ENCODE data around the gene NSUN7.

NSUN7 gene

DNA sequence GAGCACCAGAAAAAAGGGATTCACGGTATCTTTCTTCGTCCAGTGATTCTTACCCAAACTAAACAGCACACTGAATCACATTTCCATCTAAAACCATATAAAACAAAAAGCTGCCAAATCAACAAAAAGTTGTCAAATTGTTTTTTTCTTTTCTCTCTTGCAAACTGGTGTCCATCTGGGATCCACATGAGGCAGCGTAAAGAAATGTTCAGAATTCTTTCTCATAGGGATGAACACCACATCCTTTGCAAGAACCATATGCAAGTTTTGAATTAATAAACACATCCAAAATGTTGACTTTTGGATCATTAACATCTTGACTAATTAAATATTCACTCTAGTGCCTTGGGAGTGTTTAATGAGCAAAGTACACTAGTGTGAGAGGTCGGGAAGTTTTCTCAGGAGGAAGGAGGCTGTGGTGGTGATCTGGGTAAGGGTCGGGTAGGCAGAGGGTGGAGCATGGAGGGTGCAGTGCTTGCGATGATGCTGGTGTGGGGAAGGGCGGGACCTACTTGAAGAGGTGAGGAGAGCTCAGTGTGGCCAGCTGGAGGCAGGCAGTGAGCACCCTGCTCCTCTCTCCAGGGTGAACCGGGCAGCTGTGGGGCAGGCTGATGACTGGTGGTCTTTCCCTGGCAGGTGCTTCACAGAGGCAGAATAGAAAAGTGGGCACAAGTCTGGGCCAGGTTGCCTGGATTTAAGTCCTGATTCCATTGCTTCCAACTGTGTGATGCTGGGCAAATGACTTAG is 72.8 kb downstream of the NSUN7 start:
- DNase-seq: no peak

DNA sequence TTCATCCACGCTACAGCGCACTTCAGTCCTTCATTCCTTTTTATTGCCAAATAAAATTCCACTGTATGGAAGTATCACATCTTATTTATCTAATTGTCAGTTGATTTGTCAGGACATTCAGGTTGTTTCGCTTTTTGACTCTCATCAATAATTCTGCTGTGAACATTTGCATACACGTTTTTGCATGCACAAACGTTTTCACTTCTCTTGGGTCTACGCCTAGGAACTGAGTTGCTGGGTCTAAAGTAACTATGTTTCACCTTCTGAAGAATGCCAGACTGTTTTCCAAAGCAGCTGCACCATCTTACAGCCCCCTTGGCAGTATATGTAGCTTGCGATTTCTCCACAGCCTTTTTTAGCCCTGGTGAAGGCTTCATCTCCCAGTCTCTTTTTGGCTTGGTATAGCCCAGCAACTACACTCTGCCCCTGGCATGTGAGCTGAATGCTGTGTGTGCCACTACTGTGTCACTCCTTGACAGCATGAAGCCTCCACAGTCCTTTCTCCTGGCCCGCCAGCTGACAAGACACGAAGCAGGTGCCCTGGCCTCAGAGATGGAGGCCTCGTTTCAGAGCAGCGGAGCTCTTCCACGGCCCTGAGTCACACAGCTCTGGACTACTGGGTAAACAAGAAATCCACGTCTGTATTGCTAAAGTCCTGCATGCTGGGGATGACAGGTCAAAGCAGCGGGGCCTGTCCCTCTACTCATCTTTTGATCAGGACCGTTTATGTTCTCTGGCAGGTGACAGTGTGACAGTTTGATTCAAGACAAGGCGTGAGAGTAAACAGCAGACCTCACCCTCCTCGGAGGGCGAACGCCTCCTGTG is 75.5 kb downstream of the NSUN7 start:
- no peak for DNase-seq

DNA sequence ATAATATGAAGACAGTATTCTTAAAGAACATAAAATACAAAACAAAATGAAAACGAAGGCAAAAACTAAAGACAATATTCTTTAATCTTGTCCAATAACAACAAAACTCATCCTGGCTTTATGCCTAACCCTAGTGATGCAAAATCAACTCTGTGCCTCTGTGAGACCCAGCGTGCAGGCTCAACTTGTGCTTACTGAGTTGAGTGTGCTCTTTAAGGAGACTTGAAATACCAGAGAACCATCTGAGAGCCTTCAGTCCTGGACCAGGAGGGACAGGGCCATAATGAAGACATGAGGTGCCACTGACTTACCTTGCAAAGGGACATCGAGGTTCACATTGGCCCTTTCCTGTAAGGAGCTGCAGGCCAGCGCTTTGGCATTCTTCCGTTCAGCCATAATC is 77.1 kb downstream of the NSUN7 start:
- DNase-seq: no peak

DNA sequence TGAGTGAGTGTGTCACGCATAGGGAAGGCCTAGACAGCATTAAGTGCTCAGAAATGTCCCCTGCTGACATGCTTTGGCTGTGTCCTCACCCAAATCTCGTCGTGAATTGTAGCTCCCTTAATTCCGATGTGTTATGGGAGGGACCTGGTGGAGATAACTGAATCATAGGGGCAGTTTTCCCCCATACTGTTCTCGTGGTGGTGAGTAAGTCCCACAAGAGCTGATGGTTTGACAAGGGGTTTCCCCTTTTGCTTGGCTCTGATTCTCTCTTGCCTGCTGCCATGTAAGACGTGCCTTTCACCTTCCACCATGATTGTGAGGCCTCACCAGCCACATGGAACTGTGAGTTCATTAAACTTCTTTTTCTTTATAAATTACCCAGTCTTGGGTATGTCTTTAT is 78.0 kb downstream of the NSUN7 start:
- no peak for DNase-seq

DNA sequence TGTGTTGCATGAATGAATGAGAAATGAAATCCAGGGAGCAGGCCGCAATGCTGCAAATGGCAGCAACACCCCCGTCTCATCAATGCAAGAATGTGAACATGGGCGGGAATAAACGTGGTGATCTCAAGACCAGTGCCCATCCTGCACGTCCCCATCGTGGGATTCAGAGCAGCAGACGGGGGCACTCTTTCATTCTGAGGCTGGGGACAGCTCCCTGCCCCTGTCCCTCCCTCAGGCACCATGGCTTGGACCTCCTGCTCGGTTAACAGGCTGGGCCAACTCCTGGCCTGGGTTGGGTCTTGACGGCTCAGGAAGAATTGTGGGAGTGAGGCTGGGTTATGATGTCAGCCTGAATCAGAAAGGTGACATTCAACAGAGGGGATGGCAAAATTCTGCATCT is 78.9 kb downstream of the NSUN7 start:
- DNase-seq: no peak

DNA sequence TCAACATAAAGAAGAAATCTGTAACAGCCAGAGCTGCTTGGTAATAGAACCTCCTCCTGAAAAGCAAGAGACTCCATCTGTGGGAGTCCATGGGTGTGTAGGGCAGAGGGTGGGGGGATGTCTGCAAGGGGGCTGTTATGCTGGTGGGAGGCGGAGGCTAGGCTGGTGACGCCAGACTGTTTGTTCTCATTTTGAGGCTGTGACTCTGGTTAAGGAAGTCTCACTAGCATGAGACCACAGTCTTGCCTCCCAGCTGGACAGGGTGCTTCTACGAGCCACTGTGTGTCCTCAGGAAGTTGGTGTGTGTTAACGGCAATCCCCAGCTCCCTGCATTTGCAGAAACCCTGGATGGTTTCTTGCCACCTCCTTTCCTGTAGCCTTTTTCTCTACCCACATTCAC is 79.8 kb downstream of the NSUN7 start:
- no peak for DNase-seq

DNA sequence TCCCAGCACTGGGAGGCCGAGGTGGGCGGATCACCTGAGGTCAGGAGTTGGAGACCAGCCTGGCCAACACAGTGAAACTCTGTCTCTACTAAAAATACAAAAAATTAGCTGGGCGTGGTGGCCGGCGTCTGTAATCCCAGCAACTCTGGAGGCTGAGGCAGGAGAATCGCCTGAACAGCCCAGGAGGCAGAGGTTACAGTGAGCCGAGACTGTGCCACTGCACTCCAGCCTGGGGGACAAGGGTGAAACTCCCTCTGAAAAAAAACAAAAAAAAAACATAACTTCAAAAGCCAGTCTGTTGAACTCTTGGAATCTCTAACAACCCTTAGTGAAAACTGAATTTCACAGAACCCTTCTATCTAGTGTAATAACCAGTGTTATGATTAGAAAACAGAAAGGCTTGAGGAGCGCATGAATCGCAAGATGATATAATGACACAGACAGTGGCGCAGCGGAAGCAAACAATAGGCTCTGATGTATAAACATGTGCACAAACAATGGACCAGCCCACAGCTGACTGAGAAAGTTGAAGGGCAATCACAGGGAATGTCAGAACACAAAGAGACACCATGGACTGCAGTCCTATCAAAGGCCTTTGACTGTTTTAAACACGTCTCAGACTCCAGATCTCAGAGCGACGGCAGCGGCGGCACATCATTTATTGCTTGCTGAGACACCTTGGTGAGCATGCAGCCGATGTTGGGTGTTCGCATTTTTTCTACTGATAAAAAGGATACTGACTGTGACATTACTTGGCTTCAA is 81.6 kb downstream of the NSUN7 start:
- DNase-seq: no peak

DNA sequence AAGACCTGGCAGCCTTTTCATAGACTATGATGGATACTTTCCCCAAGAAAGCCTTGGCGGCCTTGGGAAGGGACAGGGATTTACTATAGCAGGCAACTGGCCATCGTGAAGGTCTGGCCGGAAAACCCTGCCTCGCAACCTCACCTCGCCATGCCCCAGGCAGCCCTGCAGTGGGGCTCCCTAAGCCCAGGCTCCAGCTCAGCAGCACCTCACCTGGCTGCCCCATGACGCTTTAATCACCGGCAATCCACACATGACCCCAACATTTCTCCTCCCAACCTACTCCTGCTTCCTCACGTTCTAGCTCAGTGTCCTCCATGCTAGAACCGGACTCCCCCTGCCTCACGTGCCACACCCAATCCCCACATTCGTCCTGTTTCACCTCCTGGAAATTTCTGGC is 82.4 kb downstream of the NSUN7 start:
- no peak for DNase-seq

DNA sequence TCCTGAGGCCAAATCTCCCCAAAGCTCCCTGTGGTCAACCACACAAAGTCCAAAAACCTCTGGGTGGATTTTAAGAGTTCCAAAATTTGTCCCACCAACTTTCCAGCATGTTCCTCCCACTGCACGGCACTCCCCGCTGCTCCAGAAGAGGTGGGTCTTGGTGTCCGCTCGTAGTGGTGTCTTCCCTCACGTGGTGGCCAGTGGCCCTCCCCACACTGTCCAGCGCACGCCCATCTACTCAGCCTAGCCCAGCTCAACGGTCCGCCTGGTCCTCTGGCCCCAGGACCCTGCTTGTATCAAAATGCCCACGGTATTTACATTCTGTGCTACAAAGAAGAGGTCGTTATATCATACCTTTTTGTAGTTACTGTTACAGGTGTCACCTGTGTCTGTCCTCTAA is 83.5 kb downstream of the NSUN7 start:
- no peak for DNase-seq

DNA sequence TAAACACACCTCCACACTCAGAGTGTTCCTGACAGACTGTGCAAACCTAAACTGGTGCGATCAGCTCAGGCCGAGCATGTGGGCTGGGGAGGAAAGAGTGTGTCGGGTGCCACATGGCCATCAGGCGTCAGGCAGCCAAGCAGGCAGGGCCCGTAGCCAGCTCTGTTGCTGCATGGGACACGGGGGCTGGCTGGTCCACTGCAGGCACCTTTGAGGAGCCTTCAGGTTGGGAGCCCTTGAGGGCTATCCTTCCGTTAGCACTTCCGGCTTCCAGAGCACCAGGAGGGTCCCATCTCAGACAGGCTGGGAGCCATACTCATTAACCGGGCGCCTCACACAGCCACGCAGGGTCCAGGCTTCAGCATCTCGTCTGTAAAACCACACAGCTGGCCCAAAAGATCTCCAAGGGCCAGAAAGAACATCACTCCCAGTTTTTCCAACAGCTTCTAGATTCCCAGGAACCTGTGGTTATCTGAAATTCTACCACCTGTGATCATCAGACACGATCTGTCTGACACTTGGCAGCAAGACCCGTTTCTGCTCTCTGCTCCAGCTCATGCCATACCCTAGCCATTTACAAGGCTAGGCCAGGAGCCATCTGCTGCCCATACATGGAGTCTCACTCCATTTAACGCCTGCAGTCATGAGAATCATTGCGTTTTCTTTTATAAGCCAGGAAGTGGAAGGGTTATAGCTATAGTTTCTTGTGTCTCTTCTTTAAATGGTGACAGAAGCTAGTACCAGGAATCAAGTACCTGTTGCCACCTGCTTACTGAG is 87.5 kb downstream of the NSUN7 start:
- DNase-seq: no peak

DNA sequence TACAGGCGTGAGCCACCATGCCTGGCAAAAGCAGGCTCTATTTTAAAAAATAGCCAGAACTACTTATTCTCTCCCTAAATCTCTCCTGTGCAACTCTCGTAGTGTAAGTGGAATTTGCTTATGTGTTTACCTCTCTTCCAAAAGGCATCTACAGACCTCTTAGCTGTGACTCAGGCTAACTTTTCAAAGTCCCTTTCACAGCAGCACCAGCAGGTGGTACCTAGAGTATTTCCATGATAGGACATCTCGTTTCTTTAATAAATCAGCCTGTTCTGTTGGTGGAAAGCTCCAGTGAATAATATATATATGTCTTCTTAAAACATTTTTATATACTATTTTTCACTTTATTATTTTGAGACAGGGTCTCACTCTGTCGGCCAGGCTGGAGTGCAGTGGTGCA is 89.0 kb downstream of the NSUN7 start:
- DNase-seq: no peak

DNA sequence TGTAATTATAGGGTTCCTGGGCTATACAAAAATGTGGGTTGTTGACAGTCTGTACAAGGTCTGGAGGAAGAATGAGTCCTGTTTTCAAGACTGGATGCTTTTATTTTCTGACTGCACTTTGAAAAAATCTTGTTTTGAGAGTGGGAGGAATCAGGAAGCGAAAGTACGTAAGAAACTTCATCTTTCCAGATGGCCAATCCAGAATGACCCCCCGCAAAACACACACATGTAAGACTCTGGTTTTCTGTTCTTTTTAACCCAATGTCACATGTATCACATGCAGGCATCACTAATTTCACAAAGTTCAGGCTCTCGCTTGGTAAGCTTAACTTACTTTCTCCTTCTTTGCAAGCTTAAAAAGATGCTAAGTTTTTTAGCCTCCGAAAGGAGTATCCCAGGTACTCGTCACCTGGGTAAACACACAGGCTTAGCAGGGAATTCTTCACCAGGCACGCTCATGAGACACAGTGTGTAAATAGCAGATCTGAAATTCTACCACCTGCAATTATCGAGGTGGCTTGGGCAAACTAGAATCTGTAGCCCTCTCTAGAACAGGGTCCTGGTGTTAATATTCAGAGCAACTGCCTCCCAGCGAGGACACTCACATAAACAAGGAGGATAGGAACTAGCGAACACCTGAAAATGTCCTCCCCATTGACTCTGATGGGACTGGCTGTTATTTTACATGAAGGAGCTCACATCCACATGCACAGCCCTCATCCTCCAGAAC is 90.7 kb downstream of the NSUN7 start:
- DNase-seq: no peak

DNA sequence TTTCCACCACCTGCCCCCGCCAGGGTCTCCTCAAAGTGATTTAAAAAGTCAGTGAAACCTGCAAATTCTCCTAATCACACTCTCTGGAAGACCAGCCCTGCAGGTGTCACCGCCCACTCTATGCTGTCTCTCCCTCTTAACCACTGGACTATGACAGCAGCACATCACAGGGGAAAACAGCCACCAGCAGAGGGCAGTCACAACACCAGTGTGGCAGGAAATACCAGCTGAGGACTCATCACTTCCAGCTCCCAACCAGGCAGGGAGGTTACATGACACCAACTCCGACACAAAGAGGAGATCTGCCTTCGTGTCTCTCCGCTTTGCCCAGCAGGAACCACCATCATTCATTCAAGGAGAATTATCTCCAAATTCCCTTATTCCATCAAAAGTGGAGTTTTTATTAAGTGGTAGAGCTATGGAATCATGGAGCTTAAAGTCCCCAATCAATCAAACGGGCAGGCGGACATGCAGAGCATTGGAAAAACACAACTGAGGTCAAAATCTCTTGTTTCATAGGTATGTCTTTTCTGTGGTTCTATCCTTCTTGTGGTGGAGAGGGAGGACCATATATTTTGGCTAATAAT is 91.3 kb downstream of the NSUN7 start:
- peak; percentile 68 for DNase-seq

DNA sequence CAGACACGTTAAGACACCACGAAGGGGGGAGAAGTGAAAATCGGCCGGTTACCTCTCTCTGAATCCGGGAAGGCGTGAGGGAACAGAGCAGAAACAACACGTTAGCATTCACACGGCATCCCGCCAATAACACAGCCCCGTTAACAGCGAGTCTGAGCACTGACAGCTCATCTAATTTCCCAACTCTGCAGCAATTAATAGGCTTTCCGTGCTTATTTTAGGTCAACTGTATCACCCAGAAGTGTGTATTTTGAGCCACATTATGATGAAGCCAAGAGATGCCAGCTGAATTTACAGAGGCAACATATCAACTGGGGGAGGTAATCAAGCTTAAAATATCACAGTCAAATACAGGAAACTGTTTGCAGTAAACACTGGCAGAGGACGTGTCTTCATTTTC is 92.6 kb downstream of the NSUN7 start:
- DNase-seq: no peak

DNA sequence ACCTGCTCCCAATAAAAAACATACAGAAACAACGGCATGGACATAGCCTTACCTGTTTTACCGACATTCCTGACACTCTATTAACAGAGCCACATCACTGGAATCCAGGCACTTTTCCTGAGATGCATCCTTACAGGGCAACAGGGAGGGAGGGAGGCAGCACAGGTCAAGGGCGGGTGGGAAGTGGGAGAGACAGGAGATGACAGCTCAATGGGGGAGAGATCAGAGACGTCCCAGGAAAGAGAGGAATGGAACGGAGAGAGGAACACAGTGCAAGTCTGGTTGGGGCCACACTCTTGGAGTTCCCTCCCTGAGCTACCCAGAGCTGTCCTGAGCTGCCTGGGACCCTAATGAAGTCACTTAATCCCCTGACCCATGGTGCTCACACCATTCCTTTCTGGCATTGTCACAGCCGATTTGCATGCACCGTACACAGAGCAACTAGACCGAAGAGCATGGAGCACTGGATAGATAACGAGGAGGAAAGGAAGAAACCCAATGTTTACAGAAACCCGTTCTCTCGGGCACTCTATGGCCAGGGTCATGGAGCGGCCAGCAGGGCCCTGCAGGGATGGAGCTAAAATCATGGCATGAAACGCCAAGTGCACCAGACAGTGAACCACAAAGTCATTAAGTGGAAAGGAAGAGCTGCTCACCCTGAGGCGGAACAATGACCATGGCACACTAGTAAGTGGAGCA is 93.1 kb downstream of the NSUN7 start:
- DNase-seq: no peak

DNA sequence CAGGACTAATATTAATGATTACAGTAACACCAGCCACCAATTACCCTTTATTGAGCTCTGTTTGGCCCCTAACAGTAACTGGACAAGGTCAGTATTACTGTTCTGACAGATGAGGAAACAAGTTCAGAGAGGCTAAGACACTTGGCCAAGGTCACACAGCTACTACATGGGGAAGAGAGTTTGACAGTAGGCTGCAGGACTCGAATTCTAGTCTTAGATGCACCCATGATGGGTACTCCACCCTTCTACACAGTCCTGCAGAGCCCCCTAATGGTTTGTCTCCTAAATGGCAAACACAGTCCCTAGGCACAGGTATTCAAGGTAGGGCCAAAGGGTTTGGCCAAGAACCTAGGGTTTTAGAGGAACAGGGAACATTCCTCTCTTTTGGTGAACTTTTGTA is 93.9 kb downstream of the NSUN7 start:
- no peak for DNase-seq

DNA sequence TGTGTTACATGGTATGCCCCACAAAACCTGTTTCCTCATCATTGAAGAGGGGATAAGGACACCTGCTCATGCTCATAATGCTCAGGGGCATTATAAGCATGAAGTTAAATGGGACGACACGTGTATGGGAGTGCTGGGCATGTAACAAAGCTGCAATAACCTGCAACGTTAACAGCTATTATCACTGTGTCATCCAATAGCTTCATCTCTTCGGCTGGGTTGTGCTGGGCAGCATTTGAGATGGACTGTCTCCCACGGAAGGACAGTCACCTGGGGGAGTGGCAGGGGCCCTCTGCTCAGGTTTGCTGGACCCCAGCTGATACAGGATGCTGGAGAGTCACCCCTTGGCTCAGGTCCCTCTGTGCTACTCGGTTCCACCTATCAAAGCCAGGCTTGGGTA is 94.5 kb downstream of the NSUN7 start:
- no peak for DNase-seq

DNA sequence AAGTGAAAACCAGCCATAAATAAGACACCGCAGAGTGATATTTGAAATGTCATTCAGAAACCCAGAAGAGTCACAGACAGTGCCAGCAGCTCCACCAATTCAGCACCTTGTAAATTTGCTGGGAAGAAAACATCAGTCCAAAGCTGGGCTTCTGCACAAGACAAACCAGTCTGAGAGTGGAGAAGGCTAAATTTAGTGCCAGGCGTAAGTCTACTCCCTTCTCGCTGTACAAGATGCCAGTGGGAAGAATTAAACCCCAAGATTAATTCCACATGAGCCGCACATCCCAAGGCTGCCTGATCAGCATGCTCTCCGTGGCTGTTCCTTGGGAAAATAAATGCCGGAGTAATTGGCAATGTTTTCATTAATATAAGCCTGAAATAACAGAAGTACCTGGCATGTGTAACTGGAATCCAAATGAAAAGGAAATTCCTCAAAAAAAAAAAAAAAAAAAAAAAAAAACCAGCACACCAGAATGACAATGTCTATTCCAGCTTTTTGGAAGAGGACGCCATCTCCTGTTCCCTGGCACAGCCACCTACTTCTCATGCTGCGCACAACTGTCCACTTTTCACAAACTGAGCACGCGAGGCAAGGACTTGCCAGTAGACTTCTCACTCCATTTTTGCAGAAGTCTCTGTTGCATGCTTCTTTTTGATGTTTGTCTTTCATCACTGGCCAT is 95.5 kb downstream of the NSUN7 start:
- DNase-seq: peak; percentile 71

DNA sequence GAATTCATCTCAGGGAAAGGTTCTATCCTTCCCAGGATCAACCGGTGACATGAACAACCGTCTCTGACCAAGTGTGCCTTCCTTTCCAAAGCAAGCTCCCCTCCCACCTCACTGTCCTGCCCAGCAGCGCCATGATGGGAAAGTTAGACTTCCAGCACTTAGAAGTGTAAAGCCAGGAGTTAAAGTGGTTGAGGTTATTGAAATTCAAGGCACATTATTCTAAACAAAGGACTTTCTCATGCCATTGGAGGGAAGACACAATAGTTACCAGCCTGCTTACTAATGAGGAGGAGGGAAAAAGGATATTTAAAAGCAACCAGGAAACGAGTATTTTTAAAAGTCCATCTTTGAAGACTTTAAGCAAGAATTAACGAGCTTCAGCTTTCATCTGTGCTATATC is 96.8 kb downstream of the NSUN7 start:
- no peak for DNase-seq

DNA sequence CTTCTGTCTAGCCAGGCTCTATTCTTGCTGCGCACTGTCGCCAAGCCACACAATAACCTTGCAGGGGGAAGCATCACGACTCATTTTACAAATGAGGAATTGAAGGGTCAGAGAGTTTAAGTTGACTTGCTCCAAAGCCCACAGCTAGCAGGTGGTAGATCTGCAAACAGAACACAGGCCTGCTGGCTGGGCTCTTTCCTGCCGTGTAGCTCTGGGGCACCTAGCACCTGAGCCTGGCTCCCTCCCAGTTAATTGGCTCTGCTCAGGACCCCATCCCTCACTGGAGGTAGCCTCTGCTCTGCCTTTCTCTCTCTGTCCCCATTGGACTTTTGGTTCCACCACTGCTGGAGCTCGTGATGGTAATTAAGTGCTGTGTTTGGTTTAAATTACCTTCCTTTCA is 98.5 kb downstream of the NSUN7 start:
- no peak for DNase-seq

DNA sequence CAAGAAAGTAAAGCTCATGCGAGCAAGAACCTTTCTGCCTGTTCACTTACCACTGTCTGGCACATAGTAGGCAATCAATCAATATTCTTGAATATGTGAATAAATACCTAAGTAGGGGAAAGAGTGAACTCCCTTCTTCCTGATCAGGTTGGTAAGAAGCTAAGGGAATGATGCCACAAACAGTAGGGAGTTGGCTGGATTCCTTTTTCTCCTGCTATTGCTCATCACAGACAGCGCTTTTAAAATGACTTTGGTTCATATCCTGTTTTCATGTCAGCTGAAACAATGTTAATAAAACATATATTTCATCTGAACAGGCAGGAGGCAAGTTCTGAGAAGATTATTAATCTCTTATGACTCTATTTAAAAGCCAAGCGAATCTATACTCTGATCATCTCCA is 99.2 kb downstream of the NSUN7 start:
- no peak for DNase-seq

Data from femur (tissue), 1 donor.